Rectal smooth muscle tissue (tissue), 1 donor: Measurements from ENCODE around the gene PTH.

ENCODE experiments used
- H3K27ac ChIP-seq: one replicate; pipeline ENCODE4 v1.7.0; 2013; ENCODE audit warnings: low read depth, low read length, inconsistent platforms
- H3K27me3 ChIP-seq: one replicate; pipeline ENCODE4 v1.7.0; 2013; ENCODE audit warnings: low read length; ENCODE audit not compliant: control insufficient read depth, insufficient read depth
- H3K36me3 ChIP-seq: one replicate; pipeline ENCODE4 v1.7.0; 2013; ENCODE audit warnings: low read length; ENCODE audit not compliant: control insufficient read depth, insufficient read depth
- H3K4me1 ChIP-seq: one replicate; pipeline ENCODE4 v1.7.0; 2013; ENCODE audit warnings: low read length; ENCODE audit not compliant: control insufficient read depth, insufficient read depth
- H3K4me3 ChIP-seq: one replicate; pipeline ENCODE4 v1.7.0; 2013; ENCODE audit warnings: low read length
- H3K9ac ChIP-seq: one replicate; pipeline ENCODE4 v1.7.0; 2013; ENCODE audit warnings: low read length

The PTH gene

GRCh38 chr11:13495929-13496328 lies at the start of gene PTH:
Gene PTH, minus strand, starts transcription at chr11:13495997. Its CDS starts 3,142 bp downstream, at chr11:13492855.
- H3K36me3 ChIP-seq, result no peaks in the 10 kb centered on the region
- H3K4me3 ChIP-seq, result no peak within 1 kb of the TSS
- no peak within 1 kb of the TSS for H3K9ac ChIP-seq
- H3K4me1 ChIP-seq, result no peaks in the 10 kb centered on the region
- H3K27ac ChIP-seq, result no peak within 1 kb of the TSS
- no peaks in the 10 kb centered on the region for H3K27me3 ChIP-seq

- Histone ChIP-seq H3K27ac (no peak overlapping the region), H3K36me3 (no peaks in the 10 kb centered on the region), H3K4me3 (no peak overlapping the region), H3K27me3 (no peaks in the 10 kb centered on the region), H3K9ac (no peak overlapping the region), H3K4me1 (no peaks in the 10 kb centered on the region)
Observed at GRCh38 chr11:13538044-13538443, 42.2 kb upstream of the PTH start.

- no peak overlapping the region for H3K9ac ChIP-seq
- H3K4me3 ChIP-seq, result no peak overlapping the region
- no peak overlapping the region for H3K27ac ChIP-seq
- no peaks in the 10 kb centered on the region for H3K4me1 ChIP-seq
- no peaks in the 10 kb centered on the region for H3K36me3 ChIP-seq
- H3K27me3 ChIP-seq, result no peaks in the 10 kb centered on the region
Observed at GRCh38 chr11:13535819-13536218, 40.0 kb upstream of the PTH start.

GRCh38 chr11:13534358-13534757 lies 38.6 kb upstream of the PTH start:
- no peak overlapping the region for H3K9ac ChIP-seq
- no peaks in the 10 kb centered on the region for H3K36me3 ChIP-seq
- H3K27ac ChIP-seq, result no peak overlapping the region
- no peaks in the 10 kb centered on the region for H3K4me1 ChIP-seq
- no peaks in the 10 kb centered on the region for H3K27me3 ChIP-seq
- H3K4me3 ChIP-seq, result no peak overlapping the region

- Histone ChIP-seq H3K9ac (no peak overlapping the region), H3K27ac (no peak overlapping the region), H3K4me1 (no peaks in the 10 kb centered on the region), H3K4me3 (no peak overlapping the region), H3K27me3 (no peaks in the 10 kb centered on the region), H3K36me3 (no peaks in the 10 kb centered on the region)
Observed at GRCh38 chr11:13525257-13525656, 29.5 kb upstream of the PTH start.

- Histone ChIP-seq H3K9ac (no peak overlapping the region), H3K27ac (no peak overlapping the region), H3K4me1 (no peaks in the 10 kb centered on the region), H3K4me3 (no peak overlapping the region), H3K36me3 (no peaks in the 10 kb centered on the region), H3K27me3 (no peaks in the 10 kb centered on the region)
Observed at GRCh38 chr11:13503393-13503792, 7.6 kb upstream of the PTH start.

GRCh38 chr11:13502492-13502891 lies 6.7 kb upstream of the PTH start:
- no peaks in the 10 kb centered on the region for H3K27me3 ChIP-seq
- H3K4me3 ChIP-seq, result no peak overlapping the region
- no peaks in the 10 kb centered on the region for H3K36me3 ChIP-seq
- H3K4me1 ChIP-seq, result no peaks in the 10 kb centered on the region
- H3K27ac ChIP-seq, result no peak overlapping the region
- H3K9ac ChIP-seq, result no peak overlapping the region

GRCh38 chr11:13494051-13494450 lies 1.7 kb downstream of the PTH start:
- H3K36me3 ChIP-seq, result no peaks in the 10 kb centered on the region

GRCh38 chr11:13487661-13488030 lies 8.2 kb downstream of the PTH start:
- Histone ChIP-seq H3K36me3 (no peaks in the 10 kb centered on the region), H3K4me3 (no peak overlapping the region), H3K4me1 (no peaks in the 10 kb centered on the region), H3K27ac (no peak overlapping the region), H3K9ac (no peak overlapping the region), H3K27me3 (no peaks in the 10 kb centered on the region)

More at GRCh38 chr11:13494051-13494450, 1.7 kb downstream of the PTH start:
- no peak overlapping the region for H3K4me3 ChIP-seq
- H3K9ac ChIP-seq, result no peak overlapping the region
- H3K4me1 ChIP-seq, result no peaks in the 10 kb centered on the region
- H3K27ac ChIP-seq, result no peak overlapping the region
- no peaks in the 10 kb centered on the region for H3K27me3 ChIP-seq

GRCh38 chr11:13486926-13487660 lies 8.7 kb downstream of the PTH start:
- Histone ChIP-seq H3K27ac (no peak overlapping the region), H3K27me3 (no peaks in the 10 kb centered on the region), H3K36me3 (no peaks in the 10 kb centered on the region), H3K9ac (no peak overlapping the region), H3K4me3 (peak overlapping the region; percentile 5), H3K4me1 (no peaks in the 10 kb centered on the region)

- Histone ChIP-seq H3K4me1 (no peaks in the 10 kb centered on the region), H3K27me3 (no peaks in the 10 kb centered on the region), H3K27ac (no peak overlapping the region), H3K4me3 (no peak overlapping the region), H3K9ac (no peak overlapping the region), H3K36me3 (no peaks in the 10 kb centered on the region)
Observed at GRCh38 chr11:13480198-13480597, 15.6 kb downstream of the PTH start.

GRCh38 chr11:13479688-13480087 lies 16.1 kb downstream of the PTH start:
- Histone ChIP-seq H3K36me3 (no peaks in the 10 kb centered on the region), H3K27ac (no peak overlapping the region), H3K4me1 (no peaks in the 10 kb centered on the region), H3K9ac (no peak overlapping the region), H3K4me3 (no peak overlapping the region), H3K27me3 (no peaks in the 10 kb centered on the region)

- no peak overlapping the region for H3K9ac ChIP-seq
- H3K4me1 ChIP-seq, result no peaks in the 10 kb centered on the region
- H3K36me3 ChIP-seq, result no peaks in the 10 kb centered on the region
- H3K27ac ChIP-seq, result no peak overlapping the region
- no peak overlapping the region for H3K4me3 ChIP-seq
- H3K27me3 ChIP-seq, result no peaks in the 10 kb centered on the region
Observed at GRCh38 chr11:13475091-13475490, 20.7 kb downstream of the PTH start.
